Neural cell (in vitro differentiated cells): ENCODE measurements around the gene SRP54.

Experiments used
- CTCF ChIP-seq: fragments of 450-650 bp; IDR thresholded peaks from 2 replicates; pipeline ENCODE4 v1.5.1; 2014; ENCODE audit warnings: antibody characterized with exemption, mild to moderate bottlenecking, moderate library complexity; ENCODE audit not compliant: poor library complexity, severe bottlenecking
- EP300 ChIP-seq: fragments of 450-650 bp; conservative IDR thresholded peaks from 2 replicates; pipeline ENCODE4 v1.6.1; 2014; ENCODE audit warnings: antibody characterized with exemption, mild to moderate bottlenecking, moderate library complexity; ENCODE audit not compliant: poor library complexity, severe bottlenecking
- EZH2 ChIP-seq: fragments of 200-600, 300-800 bp; shearing (Covaris generic), sonication (generic); IDR thresholded peaks from 2 replicates; pipeline ENCODE4 v1.6.1; 2014; ENCODE audit warnings: antibody characterized with exemption, low read length, borderline replicate concordance, mild to moderate bottlenecking; ENCODE audit not compliant: insufficient read depth, poor library complexity, severe bottlenecking
- POLR2AphosphoS5 ChIP-seq: IDR thresholded peaks from 2 replicates; pipeline ENCODE4 v1.6.1; 2012
- TAF1 ChIP-seq: IDR thresholded peaks from 2 replicates; pipeline ENCODE4 v1.6.1; 2012; ENCODE audit warnings: low read depth

- no peak for TF ChIP-seq CTCF
- TF ChIP-seq EZH2 = no peak
- no peak for TF ChIP-seq POLR2AphosphoS5
- no peak for TF ChIP-seq TAF1
- no peak for TF ChIP-seq EP300
Observed at GRCh38 chr14:35044939-35045797, 62.4 kb downstream of the SRP54 start.
